IMR-90 (cell line): Measurements from ENCODE around the gene BTG4.

Experiments used
- BHLHE40 ChIP-seq: fragments of 150-350 bp; IDR thresholded peaks from 2 replicates; pipeline ENCODE4 v1.6.1; 2016; ENCODE audit warnings: mild to moderate bottlenecking, low read depth, low read length
- MAZ ChIP-seq: IDR thresholded peaks from 2 replicates; pipeline ENCODE4 v1.6.1; 2012; ENCODE audit warnings: low read depth, mild to moderate bottlenecking, low read length, improper control_type of control experiment, moderate library complexity, borderline replicate concordance
- MXI1 ChIP-seq: IDR thresholded peaks from 2 replicates; pipeline ENCODE4 v1.6.1; 2012; ENCODE audit warnings: low read depth, mild to moderate bottlenecking, low read length, moderate library complexity, borderline replicate concordance
- POLR2A ChIP-seq: IDR thresholded peaks from 2 replicates; pipeline ENCODE4 v1.6.1; 2012; ENCODE audit warnings: mild to moderate bottlenecking, low read depth, low read length
- RAD21 ChIP-seq: IDR thresholded peaks from 2 replicates; pipeline ENCODE4 v1.6.1; 2012; ENCODE audit warnings: low read length, improper control_type of control experiment
- SMC3 ChIP-seq: fragments of 150-350 bp; IDR thresholded peaks from 2 replicates; pipeline ENCODE4 v1.6.1; 2016; ENCODE audit warnings: low read depth, mild to moderate bottlenecking, antibody characterized with exemption, low read length, moderate library complexity
- TF ChIP-seq, protein P1 (sequence below): conservative IDR thresholded peaks from 2 replicates; pipeline ENCODE4 v1.5.1; 2012; ENCODE audit warnings: mild to moderate bottlenecking, low read depth, low read length, improper control_type of control experiment

DNA sequence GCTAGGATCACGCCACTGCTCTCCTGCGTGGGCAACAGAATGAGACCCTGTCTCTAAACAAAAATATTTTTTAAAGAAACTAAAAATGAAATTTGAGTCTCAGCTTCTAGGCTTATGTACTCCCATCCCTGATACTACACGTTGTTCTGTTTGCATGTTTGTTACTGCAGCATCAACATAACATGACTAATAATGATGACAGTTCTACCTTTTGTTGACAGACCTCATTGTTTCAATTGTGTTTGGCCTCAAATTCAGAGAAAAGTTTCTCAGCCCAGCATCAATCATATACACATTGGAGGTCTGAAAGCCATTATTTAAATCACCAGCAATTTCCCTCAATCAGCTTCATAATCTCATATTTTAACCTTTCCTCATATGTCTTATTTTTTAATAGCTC lies 49.1 kb upstream of the BTG4 start:
- TF ChIP-seq POLR2A (no peak), RAD21 (no peak), MXI1 (no peak), BHLHE40 (no peak), SMC3 (no peak), MAZ (no peak)
- TF ChIP-seq, protein P1, sequence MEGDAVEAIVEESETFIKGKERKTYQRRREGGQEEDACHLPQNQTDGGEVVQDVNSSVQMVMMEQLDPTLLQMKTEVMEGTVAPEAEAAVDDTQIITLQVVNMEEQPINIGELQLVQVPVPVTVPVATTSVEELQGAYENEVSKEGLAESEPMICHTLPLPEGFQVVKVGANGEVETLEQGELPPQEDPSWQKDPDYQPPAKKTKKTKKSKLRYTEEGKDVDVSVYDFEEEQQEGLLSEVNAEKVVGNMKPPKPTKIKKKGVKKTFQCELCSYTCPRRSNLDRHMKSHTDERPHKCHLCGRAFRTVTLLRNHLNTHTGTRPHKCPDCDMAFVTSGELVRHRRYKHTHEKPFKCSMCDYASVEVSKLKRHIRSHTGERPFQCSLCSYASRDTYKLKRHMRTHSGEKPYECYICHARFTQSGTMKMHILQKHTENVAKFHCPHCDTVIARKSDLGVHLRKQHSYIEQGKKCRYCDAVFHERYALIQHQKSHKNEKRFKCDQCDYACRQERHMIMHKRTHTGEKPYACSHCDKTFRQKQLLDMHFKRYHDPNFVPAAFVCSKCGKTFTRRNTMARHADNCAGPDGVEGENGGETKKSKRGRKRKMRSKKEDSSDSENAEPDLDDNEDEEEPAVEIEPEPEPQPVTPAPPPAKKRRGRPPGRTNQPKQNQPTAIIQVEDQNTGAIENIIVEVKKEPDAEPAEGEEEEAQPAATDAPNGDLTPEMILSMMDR = no peak
